Measurements from ENCODE around the gene MBD3L2. TPM values are rescaled to one million over a fixed set of nuclear protein-coding genes. Genes with fewer than 3 reads are reported as not detected.

MBD3L2 gene
- total RNA-seq, 3 donors from 2014 or later = not detected

- Histone ChIP-seq H3K27me3 (no peaks in the 10 kb centered on the region), H3K4me1 (peaks cover 0 to 5% of the 10 kb centered on the region in 2 donors), H3K4me3 (no peak overlapping the region), H3K9me3 (no peaks in the 10 kb centered on the region), H3K27ac (no peak overlapping the region), H3K36me3 (peaks cover 9% of the 10 kb centered on the region)
- intact Hi-C loops (cut with DNase I; ENCODE audit: low total_unique reads) = no loop called here
- TF ChIP-seq POLR2AphosphoS5 (IDR thresholded peaks at IDR 0.05) (no peak), POLR2A (IDR thresholded peaks at IDR 0.05) (no peak), CTCF (IDR thresholded peaks at IDR 0.05) (no peak)
- no peak for DNase-seq (ENCODE audit: low spot score in 2 of 2)
These were observed 18.6 kb downstream of the MBD3L2 start for GRCh38 chr19:7067716-7068115.

- peaks cover 0 to 5% of the 10 kb centered on the region in 2 donors for H3K4me1 ChIP-seq
- H3K27ac ChIP-seq = peak overlapping the region; percentile 37 to 87
- H3K9me3 ChIP-seq = no peaks in the 10 kb centered on the region
- H3K27me3 ChIP-seq = no peaks in the 10 kb centered on the region
- intact Hi-C loops (cut with DNase I; ENCODE audit: low total_unique reads) = no loop called here
- H3K36me3 ChIP-seq = peaks cover 18% of the 10 kb centered on the region
- no peak for DNase-seq (ENCODE audit: low spot score in 2 of 2)
- TF ChIP-seq CTCF (IDR thresholded peaks at IDR 0.05) (no peak), POLR2AphosphoS5 (IDR thresholded peaks at IDR 0.05) (no peak), POLR2A (IDR thresholded peaks at IDR 0.05) (no peak)
- H3K4me3 ChIP-seq = peak overlapping the region in 2 of 3 donors; percentile 89 to 97
These were observed 19.5 kb downstream of the MBD3L2 start for GRCh38 chr19:7068599-7068998.

- Histone ChIP-seq H3K27ac (peak within 1 kb of the TSS; percentile 82 to 87), H3K36me3 (peaks cover 19% of the 10 kb centered on the region), H3K27me3 (no peaks in the 10 kb centered on the region), H3K4me3 (peak within 1 kb of the TSS; percentile 83 to 97 (median 89)), H3K4me1 (peaks cover 0 to 5% of the 10 kb centered on the region in 2 donors), H3K9me3 (no peaks in the 10 kb centered on the region)
- intact Hi-C loops (cut with DNase I; ENCODE audit: low total_unique reads) = no loop called here
- peak; percentile 97 to 99 for DNase-seq (ENCODE audit: low spot score in 2 of 2)
- peak; percentile 24 for TF ChIP-seq POLR2A (IDR thresholded peaks at IDR 0.05)
- TF ChIP-seq CTCF (IDR thresholded peaks at IDR 0.05) = no peak
- peak; percentile 58 to 72 (median 72) for TF ChIP-seq POLR2AphosphoS5 (IDR thresholded peaks at IDR 0.05)
These were observed 20.2 kb downstream of the MBD3L2 start, which contains the start of gene ZNF557 for GRCh38 chr19:7069042-7069903. ZNF557 (plus strand) TSS chr19:7069703; CDS start chr19:7075075, 5,372 bp downstream.

GRCh38 chr19:7069904-7070226, 20.7 kb downstream of the MBD3L2 start:
- peaks cover 19% of the 10 kb centered on the region for H3K36me3 ChIP-seq
- H3K4me3 ChIP-seq = peak overlapping the region; percentile 83 to 97 (median 89)
- intact Hi-C loops (cut with DNase I; ENCODE audit: low total_unique reads) = no loop called here
- H3K27ac ChIP-seq = peak overlapping the region; percentile 82 to 87
- H3K9me3 ChIP-seq = peaks cover 0 to 3% of the 10 kb centered on the region in 2 donors
- no peaks in the 10 kb centered on the region for H3K27me3 ChIP-seq
- no peak for DNase-seq (ENCODE audit: low spot score in 2 of 2)
- peaks cover 0 to 5% of the 10 kb centered on the region in 2 donors for H3K4me1 ChIP-seq
- TF ChIP-seq POLR2A (IDR thresholded peaks at IDR 0.05) = no peak
- no peak for TF ChIP-seq CTCF (IDR thresholded peaks at IDR 0.05)
- no peak for TF ChIP-seq POLR2AphosphoS5 (IDR thresholded peaks at IDR 0.05)

GRCh38 chr19:7072541-7072940, 23.4 kb downstream of the MBD3L2 start:
- intact Hi-C loops (cut with DNase I; ENCODE audit: low total_unique reads) = no loop called here
- no peak for TF ChIP-seq CTCF (IDR thresholded peaks at IDR 0.05)
- TF ChIP-seq POLR2A (IDR thresholded peaks at IDR 0.05) = no peak
- peaks cover 40% of the 10 kb centered on the region for H3K36me3 ChIP-seq

More at GRCh38 chr19:7072541-7072940, 23.4 kb downstream of the MBD3L2 start:
- no peak for DNase-seq (ENCODE audit: low spot score in 2 of 2)
- no peaks in the 10 kb centered on the region for H3K27me3 ChIP-seq
- peaks cover 0 to 5% of the 10 kb centered on the region in 2 donors for H3K4me1 ChIP-seq
- H3K4me3 ChIP-seq = no peak overlapping the region
- no peak overlapping the region for H3K27ac ChIP-seq
- peaks cover 26 to 29% of the 10 kb centered on the region in 2 donors for H3K9me3 ChIP-seq
